ENCODE data around the gene ATP6V0B. TPM values are rescaled to one million over a fixed set of nuclear protein-coding genes. Genes with fewer than 3 reads are reported as not detected.
A peak's percentile ranks its signal among the peaks of the same experiment; 100 is the strongest.

The ATP6V0B gene
- total RNA-seq, 4 donors from 2014 or later = 87.5 to 218 (median 122) TPM

DNA sequence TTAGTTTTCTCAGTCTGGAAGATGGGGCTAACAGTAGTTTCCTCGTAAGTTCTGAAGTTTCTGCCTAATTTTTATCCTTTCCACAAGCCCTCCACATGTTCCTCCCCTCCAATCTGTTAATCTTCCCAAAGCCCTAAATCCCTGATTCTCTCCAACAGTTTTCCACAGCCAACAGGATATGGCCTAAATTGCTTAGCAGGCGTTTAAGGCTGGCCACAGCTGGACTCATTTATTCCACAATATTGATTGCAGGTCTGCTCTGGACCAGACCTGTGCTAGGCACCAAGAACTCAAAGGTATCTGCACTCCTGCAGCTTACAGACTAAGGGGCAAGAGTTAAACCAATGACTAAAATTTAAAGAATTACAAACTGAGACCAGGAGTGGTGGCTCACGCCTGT is 52.6 kb downstream of the ATP6V0B start:
- DNase-seq = no peak
- no peaks in the 10 kb centered on the region for H3K27me3 ChIP-seq
- no peaks in the 10 kb centered on the region for H3K36me3 ChIP-seq
- H3K9me3 ChIP-seq = no peaks in the 10 kb centered on the region
- no peak overlapping the region for H3K4me3 ChIP-seq
- H3K27ac ChIP-seq = peak overlapping the region in 1 of 4 donors; percentile 50
- TF ChIP-seq, protein P1, sequence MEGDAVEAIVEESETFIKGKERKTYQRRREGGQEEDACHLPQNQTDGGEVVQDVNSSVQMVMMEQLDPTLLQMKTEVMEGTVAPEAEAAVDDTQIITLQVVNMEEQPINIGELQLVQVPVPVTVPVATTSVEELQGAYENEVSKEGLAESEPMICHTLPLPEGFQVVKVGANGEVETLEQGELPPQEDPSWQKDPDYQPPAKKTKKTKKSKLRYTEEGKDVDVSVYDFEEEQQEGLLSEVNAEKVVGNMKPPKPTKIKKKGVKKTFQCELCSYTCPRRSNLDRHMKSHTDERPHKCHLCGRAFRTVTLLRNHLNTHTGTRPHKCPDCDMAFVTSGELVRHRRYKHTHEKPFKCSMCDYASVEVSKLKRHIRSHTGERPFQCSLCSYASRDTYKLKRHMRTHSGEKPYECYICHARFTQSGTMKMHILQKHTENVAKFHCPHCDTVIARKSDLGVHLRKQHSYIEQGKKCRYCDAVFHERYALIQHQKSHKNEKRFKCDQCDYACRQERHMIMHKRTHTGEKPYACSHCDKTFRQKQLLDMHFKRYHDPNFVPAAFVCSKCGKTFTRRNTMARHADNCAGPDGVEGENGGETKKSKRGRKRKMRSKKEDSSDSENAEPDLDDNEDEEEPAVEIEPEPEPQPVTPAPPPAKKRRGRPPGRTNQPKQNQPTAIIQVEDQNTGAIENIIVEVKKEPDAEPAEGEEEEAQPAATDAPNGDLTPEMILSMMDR (IDR thresholded peaks at IDR 0.05) = no peak
- TF ChIP-seq POLR2A (IDR thresholded peaks at IDR 0.05) = no peak
- H3K4me1 ChIP-seq = peaks cover 0 to 32% (median 5%) of the 10 kb centered on the region in 4 donors

Other genes with a start within 250 kb of the ATP6V0B start
- gene ARTN, start 41.2 kb upstream of the ATP6V0B start, total RNA-seq = under 1 TPM in 1 of 4 donors, not detected in 3; 0.94 TPM
- gene IPO13, start 28.0 kb upstream of the ATP6V0B start, total RNA-seq = 10 to 100 TPM in 3 of 4 donors, 1 to 10 TPM in 1; 9.1 to 36.5 (median 32.0) TPM
- 100 to 1,000 TPM in 1 of 4 donors, 10 to 100 TPM in 3; 16.6 to 106 (median 38.6) TPM for gene DPH2, start 5.0 kb upstream of the ATP6V0B start, total RNA-seq
- 10 to 100 TPM in 3 of 4 donors, 1 to 10 TPM in 1; 8.2 to 28.9 (median 22.2) TPM for gene B4GALT2, start 4.2 kb downstream of the ATP6V0B start, total RNA-seq
- 10 to 100 TPM; 12.4 to 18.2 (median 15.7) TPM for gene CCDC24, start 16.6 kb downstream of the ATP6V0B start, total RNA-seq
- 10 to 100 TPM in 2 of 4 donors, 1 to 10 TPM in 2; 8.8 to 19.0 (median 11.5) TPM for gene SLC6A9, start 56.5 kb downstream of the ATP6V0B start, total RNA-seq
- gene KLF17, start 143.9 kb downstream of the ATP6V0B start, total RNA-seq = not detected
- gene KLF18, start 166.7 kb downstream of the ATP6V0B start, total RNA-seq = not detected
- gene DMAP1, start 238.5 kb downstream of the ATP6V0B start, total RNA-seq = 100 to 1,000 TPM in 3 of 4 donors, 10 to 100 TPM in 1; 79.2 to 149 (median 113) TPM